HG02884 (cell line): ENCODE data around the gene SRSF10.
"Not testable (repeated sequence)": the region's sequence is repeated elsewhere in the genome, so short reads cannot be mapped to it uniquely, and the experiment has no call there.

Experiments used
- ATAC-seq: cut with Tn5 transposase; IDR thresholded peaks from one replicate; pipeline ENCODE4 v1.9.1; 2021; ENCODE audit warnings: mild to moderate bottlenecking, moderate library complexity; ENCODE audit not compliant: unreplicated experiment

Gene SRSF10

GRCh38 chr1:23959461-23960290 lies 20.5 kb downstream of the SRSF10 start, which contains the start of gene PNRC2:
TSS of gene PNRC2 (plus strand) at chr1:23959828. CDS start at chr1:23961458, 1,630 bp downstream.
- ATAC-seq = peak; percentile 61

- ATAC-seq = peak; percentile 62
Measured at GRCh38 chr1:23958810-23959460, 21.2 kb downstream of the SRSF10 start.

GRCh38 chr1:23958040-23958809 lies 21.9 kb downstream of the SRSF10 start:
- not testable (repeated sequence) for ATAC-seq

- ATAC-seq = no peak
Measured at GRCh38 chr1:23957096-23957495, 23.0 kb downstream of the SRSF10 start.

- no peak for ATAC-seq
Measured at GRCh38 chr1:23953020-23953419, 27.1 kb downstream of the SRSF10 start.

GRCh38 chr1:23947366-23947765 lies 32.8 kb downstream of the SRSF10 start:
- ATAC-seq = no peak

GRCh38 chr1:23936481-23937176 lies 43.5 kb downstream of the SRSF10 start:
- no peak for ATAC-seq

GRCh38 chr1:23931491-23931880 lies 48.6 kb downstream of the SRSF10 start:
- ATAC-seq = no peak

GRCh38 chr1:23930861-23931490 lies 49.2 kb downstream of the SRSF10 start:
- ATAC-seq = no peak

GRCh38 chr1:23930270-23930669 lies 49.9 kb downstream of the SRSF10 start:
- ATAC-seq = no peak

GRCh38 chr1:23928789-23929188 lies 51.3 kb downstream of the SRSF10 start:
- no peak for ATAC-seq

GRCh38 chr1:23927097-23927496 lies 53.0 kb downstream of the SRSF10 start:
- no peak for ATAC-seq

- ATAC-seq = no peak
Measured at GRCh38 chr1:23925279-23925678, 54.8 kb downstream of the SRSF10 start.

- ATAC-seq = no peak
Measured at GRCh38 chr1:23924601-23925000, 55.5 kb downstream of the SRSF10 start.

GRCh38 chr1:23923592-23924499 lies 56.3 kb downstream of the SRSF10 start:
- ATAC-seq = no peak

GRCh38 chr1:23922321-23922943 lies 57.7 kb downstream of the SRSF10 start:
- no peak for ATAC-seq

GRCh38 chr1:23916209-23917131 lies 63.7 kb downstream of the SRSF10 start:
- peak; percentile 67 for ATAC-seq

GRCh38 chr1:23915466-23915865 lies 64.7 kb downstream of the SRSF10 start:
- ATAC-seq = no peak
